Heart right ventricle (tissue), 16 donors: ENCODE measurements around the gene SESTD1. TPM values are rescaled to one million over a fixed set of nuclear protein-coding genes. Genes with fewer than 3 reads are reported as not detected.

Source experiments
- ATAC-seq, 8 donors: fragments of 200-7000 bp; cut with Tn5 transposase; one replicate each; pipeline ENCODE4 v1.9.1; 2020; ENCODE audit warnings: mild to moderate bottlenecking in 8 of 8, moderate library complexity in 8 of 8, moderate number of reproducible peaks in 1 of 8
- DNase-seq, 2 donors: peaks; one replicate each; pipeline ENCODE4 v3.0.0-alpha.2; 2020
- H3K27ac ChIP-seq, 10 donors: fragments of 200-600 bp; sonication (generic) in 2 of 10; one replicate each; pipeline versions ENCODE4 v1.5.0 to v1.8.0; 2020 to 2022; ENCODE audit warnings: mild to moderate bottlenecking in 3 of 10
- H3K27me3 ChIP-seq, 7 donors: fragments of 200-600 bp; one replicate each; pipeline ENCODE4 v1.8.0; 2021 to 2022; ENCODE audit warnings: mild to moderate bottlenecking in 2 of 7
- H3K36me3 ChIP-seq, 9 donors: fragments of 200-600 bp; sonication (generic) in 1 of 9; one replicate each; pipeline versions ENCODE4 v1.5.0 to v1.8.0; 2020 to 2022; ENCODE audit warnings: mild to moderate bottlenecking in 2 of 9
- H3K4me1 ChIP-seq, 9 donors: fragments of 200-600 bp; sonication (generic) in 1 of 9; one replicate each; pipeline versions ENCODE4 v1.5.0 to v1.8.0; 2020 to 2022; ENCODE audit warnings: mild to moderate bottlenecking in 4 of 9
- H3K4me3 ChIP-seq, 10 donors: fragments of 200-600 bp; sonication (generic) in 2 of 10; one replicate each; pipeline versions ENCODE4 v1.5.0 to v1.8.0; 2020 to 2022; ENCODE audit warnings: mild to moderate bottlenecking in 7 of 10, moderate library complexity in 2 of 10
- H3K9me3 ChIP-seq, 11 donors: fragments of 200-600 bp in 10 of 11; sonication (generic) in 2 of 11; one replicate each; pipeline versions ENCODE4 v1.5.0 to v1.8.0; 2013 to 2022; ENCODE audit warnings: mild to moderate bottlenecking in 2 of 11, control low read depth in 1 of 11, moderate library complexity in 1 of 11
- CTCF ChIP-seq, 9 donors: fragments of 200-600 bp; sonication (generic) in 2 of 9; IDR thresholded peaks; one replicate each; pipeline versions ENCODE4 v1.5.0 to v1.8.0; 2021 to 2022; ENCODE audit warnings: antibody characterized with exemption in 9 of 9, mild to moderate bottlenecking in 5 of 9, moderate library complexity in 1 of 9
- WGBS, 2 donors: extraction: QIAGEN DNeasy Blood & Tissue Kit; methylation state at CpG; one replicate each; pipeline ENCODE4 v1.1.7; 2013; ENCODE audit warnings: inconsistent platforms in 1 of 2; 5-methylcytosine and 5-hydroxymethylcytosine counted together
- intact Hi-C, 10 donors: fragments of 100-400 bp; cut with DNase I; formaldehyde crosslinking; loops; one replicate each; pipeline versions ENCODE4 v1.11.1 to v1.14.2; 2022
- polyA plus RNA-seq, 2 donors: library from polyadenylated mRNA; stranded (reverse); fragments of 200-250 nt; gene quantifications; one replicate each; pipeline ENCODE4 v1.2.3, GENCODE V29; 2013
- total RNA-seq, 10 donors: library from RNA; stranded (reverse); fragmentation: NEBNext Ultra II Directional in 3 of 10; extraction: Animal tissue kit (Norgen Biotek cat#: 25700) in 3 of 10; gene quantifications; one replicate each; pipeline versions ENCODE4 v1.2.1 to v1.2.4, GENCODE V29; 2021 to 2023
- donor health status: Arrhythmogenic right ventricular cardiomyopathy.
- donor health status: ischemic (EF 13 %, LVEDD 7.1; RV severe dilation, severe dysfunction).
- donor health status: healthy with polysubstance abuse.
- donor health status: DM: no; HTN: yes; CAD: no.
- donor health status: DM: no; HTN: no; CAD: no.
- donor health status: ischemic (EF 25% LVEDD 6.9; RV normal size, moderate dysfunction).
- donor health status: ischemic (EF 25% LVEDD 5.7; RV mildly dilated, moderate dysfunction).
- donor health status: healthy.
- donor health status: DM: yes; HTN: yes; CAD: no.
- donor health status: Ischemic cardiomyopathy.
- donor health status: ischemic (EF 35%, LVEDD 5.7; RV mildly dilated, moderate dysfunction).
- donor health status: nonischemic (EF 11% LVEDD 7.7; RV severe dilation, severe dysfunction).
- donor health status: DM: yes; HTN: yes; CAD: no.
- donor health status: PGD.
- donor health status: ischemic (EF 29% LVEDD 5.4; RV normal size, mild dysfunction).
- donor health status: nonischemic (EF 23%, LVEDD 6.1; RV moderate dilation, normal function).

SESTD1 gene
- total and polyA plus RNA-seq, 12 donors, result 6.0 to 41.7 (median 33.5) TPM

GRCh38 chr2:179307616-179308371 lies 43.2 kb upstream of the SESTD1 start:
- intact Hi-C loops, result no loop called here

GRCh38 chr2:179305125-179305524 lies 40.5 kb upstream of the SESTD1 start:
- 91 to 95% methylated on average over 3 of the region's 3 CpGs for WGBS, 2 donors

More at GRCh38 chr2:179307616-179308371, 43.2 kb upstream of the SESTD1 start:
- Histone ChIP-seq H3K4me1 (no peaks in the 10 kb centered on the region), H3K4me3 (no peak overlapping the region), H3K36me3 (no peaks in the 10 kb centered on the region), H3K27ac (no peak overlapping the region), H3K9me3 (no peaks in the 10 kb centered on the region), H3K27me3 (no peaks in the 10 kb centered on the region)
- DNase-seq (no peak), ATAC-seq (no peak)
- WGBS, 2 donors, result 44 to 54% methylated on average over 5 of the region's 5 CpGs
- no peak for TF ChIP-seq CTCF (IDR thresholded peaks at IDR 0.05)

GRCh38 chr2:179304424-179304823 lies 39.8 kb upstream of the SESTD1 start:
- Histone ChIP-seq H3K4me3 (no peak overlapping the region), H3K27me3 (no peaks in the 10 kb centered on the region), H3K4me1 (no peaks in the 10 kb centered on the region), H3K27ac (no peak overlapping the region), H3K9me3 (no peaks in the 10 kb centered on the region), H3K36me3 (no peaks in the 10 kb centered on the region)
- DNase-seq, result no peak
- no peak for TF ChIP-seq CTCF (IDR thresholded peaks at IDR 0.05)
- ATAC-seq, result no peak
- WGBS, 2 donors, result 64 to 70% methylated on average over 2 of the region's 2 CpGs
- intact Hi-C loops, result no loop called here

More at GRCh38 chr2:179305125-179305524, 40.5 kb upstream of the SESTD1 start:
- no peak for TF ChIP-seq CTCF (IDR thresholded peaks at IDR 0.05)
- no peak overlapping the region for H3K4me3 ChIP-seq
- H3K27me3 ChIP-seq, result no peaks in the 10 kb centered on the region
- DNase-seq, result no peak
- no peaks in the 10 kb centered on the region for H3K9me3 ChIP-seq
- H3K27ac ChIP-seq, result no peak overlapping the region
- intact Hi-C loops, result no loop called here
- ATAC-seq, result no peak
- H3K36me3 ChIP-seq, result no peaks in the 10 kb centered on the region
- no peaks in the 10 kb centered on the region for H3K4me1 ChIP-seq

GRCh38 chr2:179302764-179303571 lies 38.3 kb upstream of the SESTD1 start:
- TF ChIP-seq CTCF (IDR thresholded peaks at IDR 0.05), result no peak
- H3K27me3 ChIP-seq, result no peaks in the 10 kb centered on the region
- ATAC-seq (no peak), DNase-seq (no peak)
- 83% methylated on average over 6 of the region's 6 CpGs for WGBS, 2 donors
- H3K4me3 ChIP-seq, result no peak overlapping the region
- H3K9me3 ChIP-seq, result no peaks in the 10 kb centered on the region
- no peak overlapping the region for H3K27ac ChIP-seq
- H3K36me3 ChIP-seq, result no peaks in the 10 kb centered on the region
- intact Hi-C loops, result no loop called here
- no peaks in the 10 kb centered on the region for H3K4me1 ChIP-seq
